HFF-Myc (cell line): Measurements from ENCODE around the gene IST1.
"Not testable (repeated sequence)": the region's sequence is repeated elsewhere in the genome, so short reads cannot be mapped to it uniquely, and the experiment has no call there.

Experiments used
- DNase-seq: peaks from one replicate; pipeline ENCODE4 v3.0.0-alpha.2; 2011; ENCODE audit warnings: low read depth; ENCODE audit errors: extremely low read depth
- H3K4me3 ChIP-seq: replicated peaks from 2 replicates; pipeline ENCODE4 v1.5.1; 2011; ENCODE audit warnings: low read depth, mild to moderate bottlenecking, control low read depth, low read length
- CTCF ChIP-seq: IDR thresholded peaks from 2 replicates; pipeline ENCODE4 v1.5.1; 2012; ENCODE audit warnings: mild to moderate bottlenecking, low read depth, low read length, control low read depth; ENCODE audit errors: missing control alignments

IST1 gene

GRCh38 chr16:71902656-71903365 lies 7.5 kb downstream of the IST1 start:
- TF ChIP-seq CTCF, result no peak
- DNase-seq, result no peak
- H3K4me3 ChIP-seq, result no peak overlapping the region

- no peak overlapping the region for H3K4me3 ChIP-seq
- no peak for TF ChIP-seq CTCF
- DNase-seq, result no peak
These were observed 8.3 kb downstream of the IST1 start for GRCh38 chr16:71903608-71904007.

GRCh38 chr16:71904239-71904638 lies 8.9 kb downstream of the IST1 start:
- no peak overlapping the region for H3K4me3 ChIP-seq
- TF ChIP-seq CTCF, result no peak
- DNase-seq, result no peak

GRCh38 chr16:71905765-71906164 lies 10.4 kb downstream of the IST1 start:
- DNase-seq, H3K4me3 ChIP-seq: not testable (repeated sequence)

GRCh38 chr16:71911121-71911520 lies 15.8 kb downstream of the IST1 start:
- no peak for TF ChIP-seq CTCF
- no peak for DNase-seq
- H3K4me3 ChIP-seq, result no peak overlapping the region

GRCh38 chr16:71912534-71913275 lies 17.4 kb downstream of the IST1 start:
- DNase-seq, result no peak
- H3K4me3 ChIP-seq, result no peak overlapping the region
- TF ChIP-seq CTCF, result no peak

GRCh38 chr16:71914802-71915201 lies 19.5 kb downstream of the IST1 start:
- TF ChIP-seq CTCF, result no peak
- no peak for DNase-seq
- H3K4me3 ChIP-seq, result no peak overlapping the region
